ENCODE data around the gene FAM32A.

DNA sequence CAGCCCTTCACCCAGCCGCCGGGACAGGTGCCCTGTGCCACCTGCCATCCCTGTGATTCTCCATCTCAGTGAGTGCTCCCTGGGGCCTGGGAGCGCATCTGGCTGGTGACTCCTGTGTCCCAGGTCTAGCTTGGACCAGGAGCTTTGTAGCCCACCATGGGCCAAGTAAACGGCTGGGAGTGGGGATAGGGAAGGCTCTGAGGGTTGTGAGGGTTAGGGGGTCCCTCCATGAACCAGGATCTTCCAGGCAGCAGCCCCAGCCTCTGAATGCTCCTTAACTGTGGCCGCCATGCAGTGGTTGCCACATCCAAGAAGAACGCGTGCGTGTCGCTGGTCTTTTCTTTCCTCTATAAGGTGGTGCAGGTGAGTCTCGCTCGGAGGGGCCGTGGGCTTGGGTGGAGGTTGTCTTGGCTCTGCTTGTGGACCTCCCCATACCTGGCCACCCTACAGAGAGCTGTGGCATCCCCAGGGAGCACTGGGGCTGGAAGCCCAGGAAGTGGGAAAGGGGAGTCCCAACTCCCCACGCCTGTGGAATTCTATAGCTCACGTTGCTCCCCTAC is 20.9 kb downstream of the FAM32A start:
- no peak for TF ChIP-seq TCF7L2 (IDR thresholded peaks at IDR 0.05; ENCODE audit: low read depth, low read length)
- TF ChIP-seq, protein P1, sequence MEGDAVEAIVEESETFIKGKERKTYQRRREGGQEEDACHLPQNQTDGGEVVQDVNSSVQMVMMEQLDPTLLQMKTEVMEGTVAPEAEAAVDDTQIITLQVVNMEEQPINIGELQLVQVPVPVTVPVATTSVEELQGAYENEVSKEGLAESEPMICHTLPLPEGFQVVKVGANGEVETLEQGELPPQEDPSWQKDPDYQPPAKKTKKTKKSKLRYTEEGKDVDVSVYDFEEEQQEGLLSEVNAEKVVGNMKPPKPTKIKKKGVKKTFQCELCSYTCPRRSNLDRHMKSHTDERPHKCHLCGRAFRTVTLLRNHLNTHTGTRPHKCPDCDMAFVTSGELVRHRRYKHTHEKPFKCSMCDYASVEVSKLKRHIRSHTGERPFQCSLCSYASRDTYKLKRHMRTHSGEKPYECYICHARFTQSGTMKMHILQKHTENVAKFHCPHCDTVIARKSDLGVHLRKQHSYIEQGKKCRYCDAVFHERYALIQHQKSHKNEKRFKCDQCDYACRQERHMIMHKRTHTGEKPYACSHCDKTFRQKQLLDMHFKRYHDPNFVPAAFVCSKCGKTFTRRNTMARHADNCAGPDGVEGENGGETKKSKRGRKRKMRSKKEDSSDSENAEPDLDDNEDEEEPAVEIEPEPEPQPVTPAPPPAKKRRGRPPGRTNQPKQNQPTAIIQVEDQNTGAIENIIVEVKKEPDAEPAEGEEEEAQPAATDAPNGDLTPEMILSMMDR (IDR thresholded peaks at IDR 0.05) = no peak
